IPS-11a (cell line): ENCODE data around the gene SIN3B.
"Not testable (repeated sequence)": the region's sequence is repeated elsewhere in the genome, so short reads cannot be mapped to it uniquely, and the experiment has no call there.

ENCODE experiments used
- H3K4me3 ChIP-seq: one replicate; pipeline ENCODE4 v1.5.1; 2013; ENCODE audit warnings: low read depth, low read length, control low read depth

Gene SIN3B

DNA sequence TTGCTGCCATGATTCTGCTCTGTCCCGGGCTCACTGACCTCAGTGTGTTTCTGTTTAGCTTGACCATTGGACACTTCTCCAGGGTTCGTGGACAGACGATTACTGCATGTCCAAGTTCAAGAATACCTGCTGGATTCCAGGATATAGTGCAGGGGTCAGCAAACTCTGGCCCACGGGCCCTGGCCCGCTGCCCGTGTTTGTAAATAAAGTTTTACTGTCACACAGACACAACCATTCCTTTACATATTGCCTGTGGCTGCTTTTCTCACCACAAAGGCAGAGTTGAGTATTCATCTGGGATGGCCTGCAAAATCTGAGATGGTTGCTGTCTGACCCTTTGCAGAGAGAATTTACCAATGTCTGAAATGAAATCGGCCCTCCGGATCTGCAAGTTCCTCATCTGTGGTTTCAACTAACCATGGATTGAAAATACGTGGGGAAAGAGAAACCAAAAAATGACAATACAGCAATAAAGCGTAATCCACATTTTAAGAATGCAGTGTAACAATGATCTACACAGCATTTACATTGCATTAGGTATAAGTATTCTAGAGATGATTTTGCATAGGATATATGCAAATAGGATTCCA, 33.7 kb downstream of the SIN3B start:
- no peak overlapping the region for H3K4me3 ChIP-seq

DNA sequence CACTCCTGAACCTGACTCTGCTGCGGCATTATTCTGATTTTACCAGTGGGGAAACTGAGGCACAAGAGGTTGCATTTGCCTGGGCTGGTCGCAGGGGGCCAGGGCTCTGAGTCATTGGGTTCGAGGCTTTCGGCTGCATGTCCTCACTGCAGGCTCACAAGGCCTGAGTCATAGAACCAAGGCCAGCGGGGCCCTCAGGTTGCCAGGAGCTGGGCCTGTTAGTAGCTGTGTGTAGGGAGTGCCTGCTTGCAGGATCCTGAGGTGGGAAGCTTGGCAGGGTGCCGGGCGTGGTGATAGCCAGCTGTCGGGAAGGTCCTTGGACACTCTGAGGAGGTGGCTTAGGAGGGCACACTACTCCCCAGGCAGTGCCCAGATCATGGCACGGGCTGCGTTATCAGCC, 38.0 kb downstream of the SIN3B start:
- no peak overlapping the region for H3K4me3 ChIP-seq

DNA sequence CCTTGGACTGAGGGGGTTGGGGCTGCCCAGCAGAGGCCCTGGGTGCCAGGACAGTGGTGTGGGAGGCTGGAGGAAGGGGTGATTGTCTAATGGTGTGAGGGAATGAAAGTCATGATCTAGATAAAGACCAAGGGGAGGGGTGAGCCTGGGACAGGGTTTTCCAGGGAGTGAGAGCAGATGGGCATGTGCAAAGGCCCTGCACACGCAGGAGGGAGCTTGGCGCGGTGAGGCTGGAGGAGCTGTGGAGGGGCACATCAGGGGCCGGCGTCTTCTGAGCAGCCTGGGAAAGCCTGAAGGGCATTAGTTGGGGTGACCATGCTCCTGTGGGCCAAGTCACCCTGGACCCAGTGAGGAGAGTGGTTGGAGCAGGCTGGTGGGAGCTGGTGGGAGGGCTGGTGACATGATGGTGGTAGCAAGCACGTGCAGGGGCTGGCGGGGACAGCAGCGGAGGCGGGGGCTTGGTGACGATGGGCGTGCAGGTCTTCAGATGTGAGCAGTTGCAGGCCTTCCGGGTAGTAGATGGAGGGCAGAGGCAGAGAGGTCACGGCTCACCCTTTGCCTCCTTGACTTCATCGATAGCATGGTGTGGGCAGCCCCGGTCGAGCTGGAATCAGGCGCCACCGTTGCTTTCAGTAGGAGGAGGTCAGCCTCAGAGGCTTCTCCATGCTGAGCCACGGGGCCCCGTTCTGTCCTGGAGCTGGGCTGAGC, 39.4 kb downstream of the SIN3B start:
- H3K4me3 ChIP-seq, result no peak overlapping the region

DNA sequence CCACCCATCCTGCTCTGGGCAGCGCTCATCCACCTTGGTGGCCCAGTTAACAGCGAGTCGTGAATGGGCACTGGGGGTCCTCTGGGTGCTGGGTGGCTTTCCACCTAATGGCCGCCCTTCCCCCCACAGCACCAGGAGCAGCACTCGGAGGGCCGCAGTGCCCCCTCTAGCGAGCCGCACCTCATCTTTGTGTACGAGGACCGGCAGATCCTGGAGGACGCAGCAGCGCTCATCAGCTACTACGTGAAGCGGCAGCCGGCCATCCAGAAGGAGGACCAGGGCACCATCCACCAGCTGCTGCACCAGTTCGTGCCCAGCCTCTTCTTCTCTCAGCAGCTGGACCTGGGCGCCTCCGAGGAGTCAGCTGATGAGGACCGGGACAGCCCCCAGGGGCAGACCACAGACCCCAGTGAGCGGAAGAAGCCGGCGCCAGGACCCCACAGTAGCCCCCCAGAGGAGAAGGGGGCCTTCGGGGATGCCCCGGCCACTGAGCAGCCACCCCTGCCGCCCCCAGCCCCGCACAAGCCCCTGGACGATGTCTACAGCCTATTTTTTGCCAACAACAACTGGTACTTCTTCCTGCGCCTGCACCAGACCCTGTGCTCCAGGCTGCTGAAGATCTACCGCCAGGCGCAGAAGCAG, 40.3 kb downstream of the SIN3B start:
- H3K4me3 ChIP-seq, result no peak overlapping the region

DNA sequence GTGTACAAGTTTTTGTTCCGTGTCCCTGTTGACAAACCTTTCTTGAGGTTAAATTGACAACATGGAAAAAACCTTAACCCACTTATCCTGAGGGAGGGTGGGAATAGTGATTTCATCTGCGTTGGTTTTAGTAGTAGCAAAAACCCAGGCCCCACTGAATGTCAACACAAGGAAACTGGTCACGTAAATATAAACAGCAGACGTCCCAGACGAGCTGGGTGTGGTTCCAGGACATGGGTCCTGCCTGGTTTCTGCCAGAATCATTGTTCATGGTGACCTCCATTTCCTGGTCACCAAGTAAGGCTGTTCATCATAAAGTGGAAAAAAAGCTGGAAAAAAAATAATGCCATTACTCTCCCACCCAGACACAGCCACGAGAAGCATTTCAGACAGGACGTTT, 42.7 kb downstream of the SIN3B start:
- no peak overlapping the region for H3K4me3 ChIP-seq

DNA sequence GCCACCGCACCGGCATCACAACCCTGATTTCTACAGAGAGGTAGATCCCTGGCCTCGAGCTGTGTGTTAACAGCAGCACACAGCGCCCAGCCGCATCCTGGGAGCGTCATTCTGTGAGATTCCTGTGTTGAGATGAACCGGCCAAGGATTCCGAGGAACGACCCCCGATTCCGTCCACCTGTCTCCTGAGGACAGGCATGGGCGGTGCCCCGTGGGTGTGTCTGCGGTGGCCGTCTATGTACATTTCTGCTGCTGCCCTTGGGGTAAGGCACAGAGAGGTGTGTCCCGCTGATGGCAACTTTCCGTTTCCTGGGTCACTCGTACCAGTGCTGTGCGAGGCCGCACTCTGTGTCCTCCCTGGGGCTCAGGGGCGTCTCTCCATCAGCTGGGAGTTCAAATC, 43.5 kb downstream of the SIN3B start:
- no peak overlapping the region for H3K4me3 ChIP-seq

DNA sequence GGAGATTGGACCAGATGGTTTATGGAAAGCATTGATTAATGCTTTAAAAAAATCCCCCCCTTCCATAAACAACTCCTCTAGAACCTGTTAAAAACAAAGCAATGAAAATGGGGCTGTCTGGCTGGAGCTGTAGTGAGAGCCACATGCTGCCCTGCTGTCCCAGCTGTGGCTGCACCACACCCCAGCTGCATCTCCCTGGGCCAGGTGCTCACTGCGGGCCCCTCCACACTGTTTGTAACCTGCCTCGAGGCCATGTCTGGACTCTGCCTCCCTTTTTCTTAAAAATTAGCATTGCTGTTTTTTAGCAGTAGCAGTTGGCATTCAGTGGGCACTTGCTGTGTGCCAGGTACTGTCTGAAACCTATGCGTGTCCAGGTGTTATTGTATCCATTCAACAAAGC, 44.4 kb downstream of the SIN3B start:
- H3K4me3 ChIP-seq, result no peak overlapping the region

DNA sequence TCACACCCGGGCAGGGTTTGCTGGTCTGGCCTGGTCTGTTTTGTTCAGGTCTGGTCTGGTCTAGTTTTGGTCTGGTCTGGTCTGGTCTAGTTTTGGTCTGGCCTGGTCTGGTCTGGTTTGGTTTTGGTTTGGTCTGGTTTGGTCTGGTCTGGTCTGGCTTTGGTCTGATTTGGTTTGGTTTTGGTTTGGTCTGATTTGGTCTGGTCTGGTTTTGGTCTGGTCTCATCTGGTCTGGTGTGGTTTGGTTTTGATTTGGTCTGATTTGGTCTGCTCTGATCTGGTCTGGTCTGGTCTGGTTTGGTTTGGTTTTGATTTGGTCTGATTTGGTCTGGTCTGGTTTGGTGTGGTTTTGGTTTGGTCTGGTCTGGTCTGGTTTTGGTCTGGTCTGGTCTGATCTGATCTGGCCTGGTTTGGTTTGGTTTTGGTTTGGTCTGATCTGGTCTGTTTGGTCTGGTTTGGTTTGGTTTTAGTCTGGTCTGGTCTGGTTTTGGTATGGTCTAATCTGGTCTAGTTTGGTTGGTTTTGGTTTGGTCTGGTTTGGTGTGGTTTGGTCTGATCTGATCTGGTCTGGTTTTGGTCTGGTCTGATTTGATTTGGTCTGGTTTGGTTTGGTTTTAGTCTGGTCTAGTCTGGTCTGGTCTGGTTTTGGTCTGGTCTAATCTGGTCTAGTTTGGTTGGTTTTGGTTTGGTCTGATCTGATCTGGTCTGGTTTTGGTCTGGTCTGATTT, 45.2 kb downstream of the SIN3B start:
- H3K4me3 ChIP-seq, result no peak overlapping the region

DNA sequence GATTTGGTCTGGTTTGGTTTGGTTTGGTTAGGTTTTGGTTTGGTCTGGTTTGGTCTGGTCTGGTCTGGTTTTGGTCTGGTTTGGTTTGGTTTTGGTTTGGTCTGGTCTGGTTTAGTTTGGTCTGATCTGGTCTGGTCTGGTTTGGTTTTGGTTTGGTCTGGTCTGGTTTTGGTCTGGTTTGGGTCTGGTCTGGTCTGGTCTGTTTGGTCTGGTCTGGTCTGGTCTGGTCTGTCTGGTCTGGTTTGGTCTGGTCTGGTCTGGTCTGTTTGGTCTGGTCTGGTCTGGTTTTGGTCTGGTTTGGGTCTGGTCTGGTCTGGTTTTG, 45.7 kb downstream of the SIN3B start:
- not testable (repeated sequence) for H3K4me3 ChIP-seq

DNA sequence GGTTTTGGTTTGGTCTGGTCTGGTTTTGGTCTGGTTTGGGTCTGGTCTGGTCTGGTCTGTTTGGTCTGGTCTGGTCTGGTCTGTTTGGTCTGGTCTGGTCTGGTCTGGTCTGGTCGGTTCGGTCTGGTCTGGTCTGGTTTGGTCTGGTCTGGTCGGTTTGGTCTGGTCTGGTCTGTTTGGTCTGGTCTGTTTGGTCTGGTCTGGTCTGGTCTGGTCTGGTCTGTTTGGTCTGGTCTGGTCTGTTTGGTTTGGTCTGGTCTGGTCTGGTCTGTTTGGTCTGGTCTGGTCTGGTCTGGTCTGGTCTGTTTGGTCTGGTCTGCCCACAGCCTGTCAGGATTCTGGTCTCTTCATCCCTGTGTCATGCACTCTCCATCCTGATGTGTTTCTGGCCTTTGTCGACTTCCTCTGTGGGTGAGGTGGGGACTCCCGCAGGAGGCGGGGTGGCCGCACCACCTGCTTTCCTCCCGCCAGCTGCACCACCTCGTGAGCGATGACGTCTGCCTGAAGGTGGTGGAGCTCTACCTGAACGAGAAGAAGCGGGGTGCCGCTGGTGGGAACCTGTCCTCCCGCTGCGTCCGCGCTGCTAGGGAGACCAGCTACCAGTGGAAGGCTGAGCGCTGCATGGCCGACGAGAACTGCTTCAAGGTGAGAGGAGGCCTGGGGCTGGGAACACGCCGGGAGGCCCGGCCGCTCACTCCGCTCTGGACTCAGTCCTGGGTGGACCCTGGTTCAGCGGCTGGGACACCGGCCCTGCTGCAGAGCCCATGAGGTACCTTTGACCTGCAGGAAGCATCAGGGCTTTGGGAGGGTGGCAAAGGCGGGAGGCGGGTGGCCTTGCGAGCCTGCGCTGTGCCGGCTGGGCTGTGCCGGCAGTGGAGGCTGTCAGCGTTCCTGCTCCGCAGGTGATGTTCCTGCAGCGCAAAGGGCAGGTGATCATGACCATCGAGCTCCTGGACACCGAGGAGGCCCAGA, 46.7 kb downstream of the SIN3B start:
- no peak overlapping the region for H3K4me3 ChIP-seq

DNA sequence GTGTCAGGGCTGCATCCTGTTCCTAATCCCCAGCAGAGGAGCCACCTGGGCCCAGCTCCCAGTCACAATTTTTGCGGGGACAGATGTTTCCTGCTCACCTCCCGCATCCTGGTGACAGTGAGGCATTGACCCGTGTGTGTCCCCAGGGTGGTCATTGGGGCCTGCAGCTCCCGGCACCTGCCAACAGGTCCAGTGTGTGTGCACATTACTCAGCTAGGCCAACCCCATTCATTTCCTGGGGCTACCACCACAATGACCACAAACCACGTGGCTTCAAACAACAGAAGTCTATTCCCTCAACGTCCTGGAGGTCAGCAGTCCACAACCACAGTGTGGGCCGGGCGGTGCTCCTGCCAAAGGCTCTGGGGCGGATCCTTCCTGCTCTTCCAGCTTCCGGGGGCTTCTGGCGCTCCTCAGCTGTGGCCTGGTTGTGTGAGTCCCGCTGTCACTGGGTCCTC, 47.7 kb downstream of the SIN3B start:
- no peak overlapping the region for H3K4me3 ChIP-seq

DNA sequence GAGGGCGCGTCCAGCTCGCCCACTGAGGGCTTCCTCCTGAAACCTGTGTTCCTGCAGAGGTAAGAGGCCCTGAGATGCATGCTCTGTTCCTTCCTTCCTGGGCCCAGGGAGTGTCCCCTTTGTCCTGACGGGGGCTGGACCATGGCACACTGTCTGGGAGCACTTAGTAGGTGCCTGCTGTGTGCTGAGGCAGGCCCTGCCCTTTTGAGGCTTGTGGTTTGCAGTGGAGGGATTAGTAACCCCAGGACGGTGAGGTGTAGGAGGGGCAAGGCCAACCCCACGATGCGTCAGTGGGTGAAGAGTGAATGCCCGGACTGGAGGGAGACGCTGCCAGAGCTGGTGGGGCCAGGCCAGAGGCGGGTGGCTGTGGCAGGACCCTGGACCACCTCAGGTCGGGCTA, 48.4 kb downstream of the SIN3B start:
- H3K4me3 ChIP-seq, result no peak overlapping the region

DNA sequence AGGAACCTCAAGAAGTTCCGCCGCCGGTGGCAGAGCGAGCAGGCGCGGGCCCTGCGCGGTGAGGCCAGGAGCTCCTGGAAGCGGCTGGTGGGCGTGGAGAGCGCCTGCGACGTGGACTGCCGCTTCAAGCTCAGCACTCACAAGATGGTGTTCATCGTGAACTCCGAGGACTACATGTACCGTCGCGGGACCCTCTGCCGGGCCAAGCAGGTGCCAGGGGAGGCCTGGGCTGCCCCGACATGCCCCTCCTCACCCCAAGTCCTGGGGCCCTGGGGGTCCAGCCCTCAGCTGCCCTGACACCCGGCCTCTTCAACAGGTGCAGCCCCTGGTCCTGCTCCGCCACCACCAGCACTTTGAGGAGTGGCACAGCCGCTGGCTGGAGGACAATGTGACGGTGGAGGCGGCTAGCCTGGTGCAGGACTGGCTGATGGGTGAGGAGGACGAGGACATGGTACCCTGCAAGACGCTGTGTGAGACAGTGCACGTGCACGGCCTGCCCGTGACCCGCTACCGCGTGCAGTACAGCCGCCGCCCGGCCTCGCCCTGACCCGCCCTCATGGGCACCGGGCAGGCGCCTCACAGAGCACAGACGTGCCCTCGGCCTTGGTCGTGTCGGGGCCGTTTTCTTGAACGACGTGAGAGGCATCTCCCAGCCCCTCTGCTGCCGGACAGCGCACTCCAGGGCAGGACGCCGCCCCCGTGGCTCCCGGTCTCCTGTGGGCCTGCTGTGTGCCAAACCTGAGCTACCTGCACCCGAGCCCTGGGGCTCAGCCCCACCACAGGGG, 49.2 kb downstream of the SIN3B start:
- H3K4me3 ChIP-seq, result no peak overlapping the region

DNA sequence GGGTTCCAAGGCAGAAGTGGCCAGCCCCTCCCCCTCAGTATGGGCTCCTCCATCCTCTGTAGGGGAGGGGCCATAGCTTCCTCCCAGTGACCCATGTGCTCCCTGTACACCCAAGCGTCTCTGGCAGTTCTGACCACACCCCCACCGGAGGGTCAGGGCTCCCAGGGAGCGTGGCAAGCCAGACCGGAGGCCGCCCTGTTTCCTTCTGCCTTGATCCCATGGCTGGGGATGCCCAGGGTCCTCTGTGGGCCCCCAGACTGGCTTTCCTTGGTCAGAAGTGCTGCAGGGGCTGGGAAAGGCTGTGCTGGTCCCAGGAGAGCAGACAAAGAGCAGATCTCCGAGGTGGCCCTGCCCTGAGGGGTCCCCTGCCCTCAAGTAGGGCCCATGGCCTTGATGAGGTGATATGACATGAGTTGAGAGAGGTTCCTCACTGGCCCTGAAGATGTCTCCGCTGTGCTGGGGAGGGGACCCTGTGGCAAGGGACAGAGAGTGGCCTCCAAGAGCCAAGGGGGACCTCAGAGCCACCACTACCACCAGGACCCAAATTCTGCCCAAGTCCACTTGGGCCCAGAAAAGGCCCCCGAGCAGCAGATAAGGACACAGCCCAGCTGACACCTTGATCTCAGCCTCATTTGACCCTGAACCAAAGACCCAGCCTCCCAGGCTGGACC, 51.8 kb downstream of the SIN3B start:
- no peak overlapping the region for H3K4me3 ChIP-seq

DNA sequence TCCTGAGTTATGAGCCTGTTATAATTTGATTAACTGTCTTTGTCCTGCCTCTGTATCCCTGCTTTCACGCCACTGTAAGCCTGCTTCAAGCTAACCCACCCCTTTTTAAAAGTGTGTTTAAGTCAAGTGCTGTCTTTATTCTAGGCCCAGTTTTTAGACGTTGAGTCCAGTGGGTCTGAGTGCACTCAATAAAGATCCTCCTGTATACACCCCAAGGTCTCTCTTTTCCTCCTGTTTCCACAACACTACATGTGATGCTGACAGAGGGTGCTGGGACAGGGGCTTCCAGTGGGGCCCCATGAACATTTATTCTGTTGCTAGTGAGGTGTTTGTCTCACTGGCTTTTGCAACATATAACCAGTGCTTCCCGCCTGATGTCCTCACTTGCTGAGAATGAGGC, 52.9 kb downstream of the SIN3B start:
- no peak overlapping the region for H3K4me3 ChIP-seq

DNA sequence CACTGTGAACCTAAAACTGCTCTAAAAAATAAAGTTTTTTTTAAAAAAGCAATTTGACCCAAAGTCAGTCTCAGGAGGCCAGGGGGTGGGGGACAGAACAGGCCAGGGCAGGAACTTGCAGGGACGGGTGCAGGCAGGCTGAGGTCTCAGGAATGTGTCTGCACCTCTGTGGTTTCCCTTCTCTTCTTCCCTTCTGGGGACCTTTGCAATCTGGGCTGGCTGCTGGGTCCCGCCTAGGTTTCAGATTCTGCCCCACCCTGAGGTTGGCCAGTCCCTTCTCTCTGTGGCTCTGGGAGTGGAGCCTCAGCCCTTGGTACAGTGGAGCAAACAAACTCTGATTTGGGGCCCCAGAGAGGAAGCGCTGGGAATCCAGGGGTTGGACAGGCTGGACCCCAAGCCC, 54.3 kb downstream of the SIN3B start:
- H3K4me3 ChIP-seq, result no peak overlapping the region

DNA sequence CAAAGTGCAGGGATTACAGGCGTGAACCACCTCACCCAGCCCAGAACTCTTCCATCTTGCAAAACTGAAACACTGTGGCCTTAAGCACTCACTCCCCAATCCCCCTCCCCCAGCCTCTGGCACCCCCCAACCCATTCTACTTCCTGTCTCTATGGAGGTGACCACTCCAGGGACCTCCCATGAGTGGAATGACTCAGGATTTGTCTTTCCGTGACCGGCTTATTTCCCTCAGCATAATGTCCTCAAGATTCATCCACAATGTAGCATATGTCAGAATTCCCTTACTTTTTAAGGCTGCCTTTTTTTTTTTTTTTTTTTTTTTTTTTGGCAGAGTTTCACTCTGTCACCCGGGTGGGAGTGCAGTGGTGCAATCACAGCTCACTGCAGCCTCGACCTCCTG, 56.0 kb downstream of the SIN3B start:
- no peak overlapping the region for H3K4me3 ChIP-seq

DNA sequence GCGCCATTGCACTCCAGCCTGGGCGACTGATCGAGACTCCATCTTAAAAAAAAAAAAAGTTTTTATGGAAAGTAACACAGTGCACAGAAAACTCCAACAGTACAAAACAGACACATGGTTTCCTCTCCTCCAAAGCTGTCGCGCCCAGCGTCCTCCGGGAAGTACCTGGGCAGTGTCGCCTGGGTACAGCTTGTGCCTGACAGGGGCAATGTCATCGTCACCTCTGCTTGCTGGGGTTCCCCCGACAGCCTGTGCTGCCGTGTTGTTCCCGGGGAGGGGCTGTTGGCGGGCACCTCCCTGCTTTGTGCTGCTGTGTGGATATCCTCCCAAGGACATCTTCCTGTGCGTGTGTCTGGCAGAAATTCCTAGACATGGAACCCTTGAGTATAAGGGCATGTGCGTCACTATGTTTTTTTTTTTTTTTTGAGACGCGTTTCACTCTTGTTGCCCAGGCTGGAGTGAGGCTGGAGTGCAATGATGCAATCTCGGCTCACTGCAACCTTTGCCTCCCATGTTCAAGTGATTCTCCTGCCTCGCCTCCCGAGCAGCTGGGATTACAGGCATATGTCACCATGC, 57.2 kb downstream of the SIN3B start:
- no peak overlapping the region for H3K4me3 ChIP-seq
